SU-DHL-6 (cell line): ENCODE measurements around the gene MAPK11.

Source experiments
- H2AFZ ChIP-seq: fragments of 200-600 bp; sonication (generic); 2 replicates; pipeline ENCODE4 v1.6.1; 2014; ENCODE audit warnings: low read depth, mild to moderate bottlenecking, moderate library complexity, mixed read lengths, antibody characterized with exemption, low read length; ENCODE audit not compliant: severe bottlenecking
- H3F3A ChIP-seq: fragments of 200-600 bp; shearing (Covaris generic); 2 replicates; pipeline ENCODE4 v1.6.0; 2016; ENCODE audit warnings: antibody characterized with exemption, mild to moderate bottlenecking; ENCODE audit not compliant: insufficient read depth
- H3K27ac ChIP-seq: fragments of 200-600 bp; sonication (generic); 2 replicates; pipeline ENCODE4 v1.5.1; 2016; ENCODE audit warnings: low read depth, mild to moderate bottlenecking, low read length, moderate library complexity, mixed read lengths
- H3K27me3 ChIP-seq: fragments of 200-600 bp; sonication (generic), shearing (Covaris generic); 2 replicates; pipeline ENCODE4 v1.6.0; 2014; ENCODE audit warnings: mild to moderate bottlenecking, low read length
- H3K36me3 ChIP-seq: fragments of 200-600 bp; sonication (generic); 2 replicates; pipeline ENCODE4 v1.6.1; 2014; ENCODE audit warnings: mild to moderate bottlenecking, low read length, mixed read lengths
- H3K4me2 ChIP-seq: fragments of 300-600, 200-600 bp; shearing (Covaris generic), sonication (generic); 2 replicates; pipeline ENCODE4 v1.6.0; 2014; ENCODE audit warnings: low read length, low read depth, mild to moderate bottlenecking; ENCODE audit not compliant: poor library complexity, severe bottlenecking
- H3K4me3 ChIP-seq: fragments of 200-600 bp; sonication (generic); 2 replicates; pipeline ENCODE4 v1.5.1; 2014; ENCODE audit warnings: antibody characterized with exemption, low read length, mild to moderate bottlenecking, mixed read lengths; ENCODE audit not compliant: insufficient read depth, poor library complexity, severe bottlenecking
- H3K79me2 ChIP-seq: fragments of 200-600 bp; sonication (generic); 2 replicates; pipeline ENCODE4 v1.6.1; 2014; ENCODE audit warnings: mild to moderate bottlenecking, low read length, moderate library complexity; ENCODE audit not compliant: insufficient read depth
- H3K9ac ChIP-seq: fragments of 200-600 bp; sonication (generic); 2 replicates; pipeline ENCODE4 v1.7.0; 2014; ENCODE audit warnings: mild to moderate bottlenecking, low read length
- H3K9me2 ChIP-seq: fragments of 200-600 bp; sonication (generic); replicated peaks from 2 replicates; pipeline ENCODE4 v1.6.1; 2014; ENCODE audit warnings: low read length; ENCODE audit not compliant: insufficient read depth
- H3K9me3 ChIP-seq: fragments of 200-600 bp; sonication (generic); 2 replicates; pipeline ENCODE4 v1.6.1; 2014; ENCODE audit warnings: low read length, mixed read lengths; ENCODE audit not compliant: insufficient read depth
- H4K20me1 ChIP-seq: fragments of 200-600 bp; sonication (generic); 2 replicates; pipeline ENCODE4 v1.6.1; 2014; ENCODE audit warnings: low read depth, mild to moderate bottlenecking, antibody characterized with exemption, low read length, moderate library complexity, mixed read lengths
- EZH2phosphoT487 ChIP-seq: fragments of 200-600 bp; sonication (generic), shearing (Covaris generic); conservative IDR thresholded peaks from 2 replicates; pipeline ENCODE4 v1.6.1; 2018; ENCODE audit warnings: mild to moderate bottlenecking, antibody characterized with exemption, low read length, moderate library complexity, mixed read lengths
- TF ChIP-seq, protein P1 (sequence below): fragments of 200-600 bp; sonication (generic); IDR thresholded peaks from one replicate; pipeline ENCODE4 v1.5.1; 2017; ENCODE audit warnings: antibody characterized with exemption, mild to moderate bottlenecking, low read length, moderate library complexity; ENCODE audit not compliant: insufficient read depth, poor library complexity, severe bottlenecking

The MAPK11 gene

GRCh38 chr22:50221410-50222300 is 48.5 kb downstream of the MAPK11 start:
- H3K9me2 ChIP-seq = no peaks in the 10 kb centered on the region
- H2AFZ ChIP-seq = no peak overlapping the region
- TF ChIP-seq, protein P1, sequence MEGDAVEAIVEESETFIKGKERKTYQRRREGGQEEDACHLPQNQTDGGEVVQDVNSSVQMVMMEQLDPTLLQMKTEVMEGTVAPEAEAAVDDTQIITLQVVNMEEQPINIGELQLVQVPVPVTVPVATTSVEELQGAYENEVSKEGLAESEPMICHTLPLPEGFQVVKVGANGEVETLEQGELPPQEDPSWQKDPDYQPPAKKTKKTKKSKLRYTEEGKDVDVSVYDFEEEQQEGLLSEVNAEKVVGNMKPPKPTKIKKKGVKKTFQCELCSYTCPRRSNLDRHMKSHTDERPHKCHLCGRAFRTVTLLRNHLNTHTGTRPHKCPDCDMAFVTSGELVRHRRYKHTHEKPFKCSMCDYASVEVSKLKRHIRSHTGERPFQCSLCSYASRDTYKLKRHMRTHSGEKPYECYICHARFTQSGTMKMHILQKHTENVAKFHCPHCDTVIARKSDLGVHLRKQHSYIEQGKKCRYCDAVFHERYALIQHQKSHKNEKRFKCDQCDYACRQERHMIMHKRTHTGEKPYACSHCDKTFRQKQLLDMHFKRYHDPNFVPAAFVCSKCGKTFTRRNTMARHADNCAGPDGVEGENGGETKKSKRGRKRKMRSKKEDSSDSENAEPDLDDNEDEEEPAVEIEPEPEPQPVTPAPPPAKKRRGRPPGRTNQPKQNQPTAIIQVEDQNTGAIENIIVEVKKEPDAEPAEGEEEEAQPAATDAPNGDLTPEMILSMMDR = no peak
- no peak for TF ChIP-seq EZH2phosphoT487
- H4K20me1 ChIP-seq = no peaks in the 10 kb centered on the region
- H3K9ac ChIP-seq = no peak overlapping the region
- H3K4me3 ChIP-seq = no peak overlapping the region
- no peak overlapping the region for H3K4me2 ChIP-seq
- no peaks in the 10 kb centered on the region for H3F3A ChIP-seq
- H3K9me3 ChIP-seq = no peaks in the 10 kb centered on the region
- H3K27me3 ChIP-seq = no peaks in the 10 kb centered on the region
- H3K79me2 ChIP-seq = no peaks in the 10 kb centered on the region
- no peak overlapping the region for H3K27ac ChIP-seq
- no peaks in the 10 kb centered on the region for H3K36me3 ChIP-seq

GRCh38 chr22:50220603-50221409 is 49.4 kb downstream of the MAPK11 start:
- Histone ChIP-seq H4K20me1 (no peaks in the 10 kb centered on the region), H3K4me3 (no peak overlapping the region), H3K27ac (no peak overlapping the region), H3K9me3 (no peaks in the 10 kb centered on the region), H2AFZ (no peak overlapping the region), H3K36me3 (no peaks in the 10 kb centered on the region), H3K9ac (no peak overlapping the region), H3K9me2 (no peaks in the 10 kb centered on the region), H3K79me2 (no peaks in the 10 kb centered on the region), H3F3A (no peaks in the 10 kb centered on the region), H3K4me2 (no peak overlapping the region), H3K27me3 (no peaks in the 10 kb centered on the region)
- TF ChIP-seq, protein P1 = no peak
- no peak for TF ChIP-seq EZH2phosphoT487

GRCh38 chr22:50219800-50220602 is 50.2 kb downstream of the MAPK11 start:
- Histone ChIP-seq H3K4me3 (no peak overlapping the region), H3K27ac (no peak overlapping the region), H4K20me1 (no peaks in the 10 kb centered on the region), H3K4me2 (no peak overlapping the region), H3F3A (no peaks in the 10 kb centered on the region), H3K9ac (no peak overlapping the region), H2AFZ (no peak overlapping the region), H3K9me2 (no peaks in the 10 kb centered on the region), H3K36me3 (no peaks in the 10 kb centered on the region), H3K27me3 (no peaks in the 10 kb centered on the region), H3K79me2 (no peaks in the 10 kb centered on the region), H3K9me3 (no peaks in the 10 kb centered on the region)
- TF ChIP-seq, protein P1 = no peak
- no peak for TF ChIP-seq EZH2phosphoT487
